Stimulated activated CD4-positive, alpha-beta T cell treated with anti-CD3 and anti-CD28 coated beads, Interleukin-1b, Interleukin-23, amount 100 ng/mL, for 4 hours (primary cell): Measurements from ENCODE around the gene CDRT4.
"Not testable (repeated sequence)": the region's sequence is repeated elsewhere in the genome, so short reads cannot be mapped to it uniquely, and the experiment has no call there.

ENCODE experiments used
- DNase-seq, 2 donors: peaks; one replicate each; pipeline ENCODE4 v3.0.0-alpha.2; 2020; ENCODE audit warnings: low read depth in 2 of 2

Gene CDRT4

GRCh38 chr17:15456972-15457722, 10.3 kb downstream of the CDRT4 start:
- no peak for DNase-seq

DNA sequence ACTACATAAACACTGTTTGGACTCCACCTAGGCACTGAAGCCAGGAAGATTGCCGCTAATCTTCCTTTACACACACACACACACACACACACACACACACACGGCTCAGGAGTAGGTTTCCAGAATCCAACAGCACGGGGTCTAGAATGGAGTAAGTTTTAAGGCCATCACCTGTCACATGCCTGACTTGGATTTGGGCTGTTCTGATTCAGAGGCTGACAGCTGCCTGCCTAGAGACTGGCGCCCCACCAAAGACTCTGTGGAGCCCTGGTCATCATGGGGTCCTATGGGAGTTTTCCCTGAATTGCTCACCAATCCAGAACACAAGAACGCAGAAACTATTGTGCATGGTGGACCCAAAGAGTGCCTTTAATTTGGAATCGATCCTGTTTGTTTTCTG, 10.9 kb downstream of the CDRT4 start:
- DNase-seq = no peak

GRCh38 chr17:15454346-15454745, 13.1 kb downstream of the CDRT4 start:
- DNase-seq = no peak

GRCh38 chr17:15453782-15454181, 13.6 kb downstream of the CDRT4 start:
- no peak for DNase-seq

DNA sequence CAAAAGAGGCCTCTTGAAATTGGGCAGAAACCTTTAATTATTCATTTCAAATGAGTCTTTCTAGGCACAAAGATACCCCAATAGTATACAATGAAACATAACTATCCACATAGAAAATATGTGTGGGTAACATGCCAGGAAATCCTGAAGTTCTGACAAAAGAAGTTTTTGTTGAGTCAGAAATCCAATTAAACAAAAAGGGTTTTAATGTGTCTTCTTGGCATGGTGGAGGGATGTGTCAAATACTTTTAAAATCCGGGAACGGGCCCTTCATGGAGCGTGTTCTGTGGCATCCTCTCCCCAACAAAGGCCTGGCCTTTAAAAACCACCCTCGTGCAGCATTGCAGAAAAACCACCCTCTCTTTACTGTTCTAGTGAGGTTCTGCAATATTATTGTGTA, 14.2 kb downstream of the CDRT4 start:
- no peak for DNase-seq

GRCh38 chr17:15452746-15453145, 14.7 kb downstream of the CDRT4 start:
- no peak for DNase-seq

- no peak for DNase-seq
These were observed 15.7 kb downstream of the CDRT4 start for GRCh38 chr17:15451680-15452079.

DNA sequence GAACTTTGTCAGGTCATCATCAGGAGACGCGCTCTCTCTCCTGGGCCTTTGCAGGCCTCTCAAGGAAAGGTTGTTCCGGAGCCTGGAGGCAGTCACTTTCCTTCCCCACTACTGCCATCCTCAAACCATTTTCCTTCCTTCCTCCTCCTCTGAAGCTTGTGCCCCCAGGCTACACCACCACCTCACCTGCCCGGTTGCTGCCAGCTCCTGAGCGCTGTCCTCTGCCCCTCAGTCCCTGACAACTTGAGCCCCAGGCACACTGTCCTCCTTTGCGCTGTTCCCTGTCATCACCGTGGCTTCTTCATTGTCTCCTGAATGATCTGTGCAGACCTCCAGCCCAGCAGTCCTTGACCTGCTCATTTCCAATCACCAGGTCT, 18.9 kb downstream of the CDRT4 start:
- no peak for DNase-seq

GRCh38 chr17:15447928-15448579, 19.4 kb downstream of the CDRT4 start:
- no peak for DNase-seq

- no peak for DNase-seq
These were observed 21.4 kb downstream of the CDRT4 start for GRCh38 chr17:15446036-15446435.

DNA sequence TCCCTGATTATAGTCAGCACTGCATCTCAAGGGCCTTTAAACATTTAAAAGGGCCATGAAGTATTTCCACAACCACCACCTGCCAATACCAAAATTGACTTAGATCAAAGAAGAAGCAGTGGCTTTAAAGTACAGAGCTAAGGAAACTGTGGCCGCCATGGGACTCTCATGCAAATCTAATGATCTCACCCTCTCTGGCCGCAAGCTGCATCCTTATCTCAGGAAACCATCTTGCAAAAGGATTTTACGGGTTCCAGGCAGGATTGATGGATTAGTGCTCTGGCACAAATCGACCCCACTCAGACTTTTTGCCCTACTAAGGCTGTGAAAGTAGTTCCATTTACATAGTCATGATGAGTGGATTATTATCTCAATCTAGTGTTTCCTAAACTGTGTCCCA, 22.6 kb downstream of the CDRT4 start:
- no peak for DNase-seq

DNA sequence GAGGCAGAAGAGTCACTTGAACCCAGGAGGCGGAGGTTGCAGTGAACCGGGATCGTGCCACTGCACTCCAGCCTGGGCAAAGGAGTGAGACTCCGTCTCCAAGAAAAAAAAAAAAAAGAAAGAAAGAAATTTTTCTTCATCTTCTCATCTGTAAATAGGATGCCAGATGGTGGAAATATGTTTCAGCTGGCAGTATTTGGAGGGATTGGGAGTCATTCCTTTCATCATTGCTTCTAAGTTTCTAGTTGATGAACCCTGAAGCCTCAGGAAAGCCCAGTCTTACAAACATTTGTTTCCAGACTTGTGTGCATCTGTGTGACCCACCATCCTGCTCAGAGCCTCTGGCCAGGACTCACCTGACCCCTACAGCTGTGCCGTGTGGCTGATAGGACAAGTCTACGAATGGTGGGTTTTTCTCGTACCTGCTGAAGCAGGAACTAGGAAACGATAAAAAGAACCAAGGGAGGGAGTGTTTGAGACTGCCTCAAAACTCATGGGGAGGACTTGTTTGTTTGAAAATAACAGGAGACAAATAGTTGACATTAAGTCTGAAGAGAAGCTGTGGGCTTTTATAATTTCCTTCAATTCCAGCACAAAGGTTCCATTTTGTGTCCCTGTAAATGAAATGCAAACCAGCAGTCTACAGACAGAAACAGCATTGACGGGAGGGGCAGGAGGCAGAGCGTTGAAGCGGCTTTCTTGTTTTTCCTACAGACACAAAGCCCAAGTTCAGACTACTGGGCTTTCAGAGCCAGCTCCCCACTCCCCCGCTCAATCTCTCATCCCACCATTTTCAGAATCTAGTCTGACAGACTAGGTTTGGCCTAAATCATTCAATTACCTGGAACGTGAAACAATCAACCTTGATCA, 24.9 kb downstream of the CDRT4 start:
- DNase-seq = no peak

DNA sequence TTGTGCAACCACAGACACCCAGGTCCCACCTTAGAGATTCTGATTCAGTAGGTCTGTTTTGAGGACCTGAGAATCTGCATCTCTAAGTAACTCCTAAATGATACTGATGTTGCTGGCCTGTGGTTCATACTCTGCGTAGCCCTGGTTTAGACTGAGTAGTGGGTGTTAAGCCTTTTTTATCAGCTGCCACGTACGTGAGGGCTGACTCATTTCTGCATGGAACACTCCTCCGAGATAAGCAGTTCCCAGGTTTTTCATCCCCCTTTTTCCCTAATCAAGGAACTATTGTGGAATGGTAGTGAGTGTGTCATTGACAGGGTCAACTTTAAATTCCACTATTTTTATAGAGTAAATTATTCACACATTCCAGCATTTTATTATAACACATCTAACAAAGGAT, 26.1 kb downstream of the CDRT4 start:
- DNase-seq = no peak

GRCh38 chr17:15440347-15440746, 27.1 kb downstream of the CDRT4 start:
- no peak for DNase-seq

GRCh38 chr17:15439205-15439985, 28.0 kb downstream of the CDRT4 start:
- DNase-seq = not testable (repeated sequence)

DNA sequence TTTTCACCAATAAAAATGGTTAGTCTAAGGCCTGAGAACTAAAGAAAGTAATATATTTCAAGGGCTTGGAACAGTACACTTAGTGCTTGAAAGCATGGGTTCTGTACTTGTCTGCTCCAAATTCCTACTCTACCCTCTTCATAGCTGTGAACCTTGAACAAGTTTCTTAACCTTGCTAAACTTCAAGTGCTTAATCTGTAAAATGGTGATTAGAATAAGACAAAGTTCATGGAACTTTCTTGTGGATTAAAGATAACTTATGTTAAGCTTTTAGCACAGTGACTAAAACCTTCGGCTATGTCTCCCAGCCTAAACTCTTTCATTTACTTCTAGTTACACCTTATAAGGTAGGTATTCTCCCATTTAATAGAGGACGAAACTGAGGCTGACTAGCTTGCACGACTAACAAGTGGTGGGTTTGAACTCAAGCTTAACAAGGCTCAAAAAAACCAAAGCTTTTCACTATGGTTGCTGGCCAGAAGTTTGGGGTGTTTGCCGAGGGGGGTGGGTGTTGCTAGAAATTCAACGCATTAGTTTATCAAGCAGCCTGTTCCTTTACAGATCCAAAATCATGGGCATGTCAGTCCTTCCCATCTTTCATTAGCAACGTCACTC, 28.8 kb downstream of the CDRT4 start:
- DNase-seq = no peak

DNA sequence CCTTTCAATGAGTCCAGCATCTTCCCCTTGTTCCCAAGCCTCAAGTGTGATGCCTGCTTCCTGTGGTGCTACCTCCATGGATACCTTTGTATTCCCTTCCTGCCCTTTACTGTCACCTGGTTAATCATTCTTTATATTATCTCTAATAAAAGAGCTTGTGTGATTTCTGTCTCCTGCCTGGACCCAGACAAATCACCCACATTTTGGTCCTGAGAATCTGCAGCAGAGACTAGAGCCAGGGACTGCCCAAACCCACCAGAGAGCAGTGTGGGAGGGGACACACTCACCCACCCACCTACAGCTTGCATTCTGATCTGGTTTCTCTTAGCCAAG, 30.2 kb downstream of the CDRT4 start:
- DNase-seq = no peak

- DNase-seq = peak in 1 of 2 donors; percentile 3
These were observed 30.7 kb downstream of the CDRT4 start for GRCh38 chr17:15436473-15437302.

DNA sequence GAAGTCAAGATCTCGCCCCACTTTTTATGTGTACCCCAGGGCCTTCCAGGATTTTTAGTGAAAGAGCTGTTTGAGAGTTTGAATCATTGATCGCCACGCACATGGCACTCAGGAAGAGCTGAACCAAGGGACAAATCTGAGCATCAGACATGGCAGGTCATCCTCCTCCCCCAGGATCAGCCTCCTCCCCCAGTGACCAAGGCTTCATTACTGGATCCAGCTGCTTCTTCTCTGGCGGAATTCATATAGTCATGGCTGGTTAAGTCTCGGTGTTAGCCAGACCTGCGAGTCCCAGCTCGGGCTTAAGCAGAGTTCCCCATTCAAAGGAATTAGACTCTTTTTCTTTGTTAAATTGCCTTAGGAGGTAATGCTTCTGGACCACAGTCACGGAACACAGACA, 32.5 kb downstream of the CDRT4 start:
- DNase-seq = no peak

DNA sequence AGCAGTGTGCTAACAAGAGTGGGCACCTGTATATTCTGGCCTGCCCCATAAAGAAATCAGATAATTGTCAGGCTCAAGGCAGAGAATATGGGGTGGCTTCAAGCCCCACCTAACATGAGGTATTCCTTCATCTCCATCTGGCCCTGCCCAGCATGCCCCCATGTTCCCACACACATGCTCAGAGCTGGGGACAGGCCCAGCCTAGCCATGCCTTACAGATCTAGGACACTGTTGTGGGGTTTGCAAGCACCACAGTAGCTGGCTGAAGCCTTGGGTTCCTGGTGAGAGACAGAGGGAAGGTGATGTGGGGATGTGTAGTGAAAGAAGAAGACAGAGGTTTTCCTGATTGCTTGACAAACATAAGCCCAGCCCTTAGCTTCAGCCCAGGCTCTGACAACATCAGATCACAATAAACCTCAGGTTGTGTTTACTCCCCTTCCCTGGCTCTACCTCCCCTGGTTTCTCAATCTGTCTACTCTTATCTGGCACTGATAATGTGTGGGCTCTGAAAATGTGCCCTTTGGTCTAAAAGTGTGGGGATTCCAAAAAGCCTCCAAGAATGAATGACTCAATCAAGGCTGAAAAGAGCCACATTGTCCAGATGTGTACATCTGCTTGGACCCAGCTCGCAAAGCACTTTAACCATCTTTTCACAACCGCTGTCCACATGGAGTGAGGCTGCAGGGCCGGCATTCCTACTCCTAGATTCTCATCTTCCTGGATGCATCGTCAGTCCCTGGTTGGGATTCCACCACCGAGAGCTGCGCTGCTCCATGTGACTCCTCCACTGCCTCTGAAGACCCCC, 34.4 kb downstream of the CDRT4 start:
- no peak for DNase-seq
